CD8-positive, alpha-beta memory T cell (primary cell): ENCODE results near the gene GOLGA6C. TPM values are rescaled to one million over a fixed set of nuclear protein-coding genes. Genes with fewer than 3 reads are reported as not detected.
"Not testable (repeated sequence)": the region's sequence is repeated elsewhere in the genome, so short reads cannot be mapped to it uniquely, and the experiment has no call there.

Experiments
- CTCF ChIA-PET: fragments of 350-600 bp; sonication (Branson Sonifier 250); formaldehyde crosslinking; loops from one replicate; lab custom pipeline; 2021; ENCODE audit warnings: antibody characterized with exemption; lab: Charles Lee
- POLR2A ChIA-PET: fragments of 350-600 bp; sonication (Branson Sonifier 250); formaldehyde crosslinking; loops from one replicate; lab custom pipeline; 2021; ENCODE audit warnings: antibody characterized with exemption; lab: Charles Lee
- DNase-seq, 5 donors: peaks; one replicate each; pipeline versions ENCODE4 v3.0.0 to v3.0.0-alpha.2; 2020 to 2022; ENCODE audit warnings: mixed read lengths in 1 of 5
- H3K27ac ChIP-seq: one replicate; pipeline ENCODE4 v1.7.0; 2013; ENCODE audit warnings: low read depth, mild to moderate bottlenecking, low read length, moderate library complexity
- H3K27me3 ChIP-seq: 2 replicates; pipeline ENCODE4 v1.7.0; 2013; ENCODE audit warnings: low read length, mild to moderate bottlenecking; ENCODE audit not compliant: insufficient read depth, poor library complexity, severe bottlenecking
- H3K36me3 ChIP-seq: 2 replicates; pipeline ENCODE4 v1.7.0; 2013; ENCODE audit warnings: mild to moderate bottlenecking, low read length, moderate library complexity; ENCODE audit not compliant: insufficient read depth
- H3K4me1 ChIP-seq: 2 replicates; pipeline ENCODE4 v1.7.0; 2013; ENCODE audit warnings: mild to moderate bottlenecking, low read length, moderate library complexity; ENCODE audit not compliant: insufficient read depth
- H3K4me3 ChIP-seq: 2 replicates; pipeline ENCODE4 v1.7.0; 2013; ENCODE audit warnings: mild to moderate bottlenecking, low read length
- H3K9me3 ChIP-seq: 2 replicates; pipeline ENCODE4 v1.7.0; 2013; ENCODE audit warnings: mild to moderate bottlenecking, low read length
- H3K27ac Mint-ChIP-seq, 8 donors: one replicate each; pipeline ENCODE4 v1.8.0; 2020 to 2021; ENCODE audit warnings: mixed read lengths in 8 of 8, mild to moderate bottlenecking in 6 of 8, inconsistent platforms in 3 of 8, moderate library complexity in 3 of 8
- H3K27me3 Mint-ChIP-seq, 2 donors: one replicate each; pipeline ENCODE4 v1.8.0; 2020 to 2021; ENCODE audit warnings: mixed read lengths in 2 of 2, mild to moderate bottlenecking in 1 of 2, moderate library complexity in 1 of 2
- H3K36me3 Mint-ChIP-seq, 3 donors: one replicate each; pipeline ENCODE4 v1.8.0; 2020 to 2021; ENCODE audit warnings: mixed read lengths in 3 of 3, inconsistent platforms in 1 of 3, mild to moderate bottlenecking in 1 of 3
- H3K4me1 Mint-ChIP-seq, 3 donors: one replicate each; pipeline ENCODE4 v1.8.0; 2020 to 2021; ENCODE audit warnings: mixed read lengths in 3 of 3, inconsistent platforms in 1 of 3, mild to moderate bottlenecking in 1 of 3
- H3K4me3 Mint-ChIP-seq, 7 donors: one replicate each; pipeline ENCODE4 v1.8.0; 2020 to 2021; ENCODE audit warnings: mixed read lengths in 7 of 7, mild to moderate bottlenecking in 6 of 7, moderate library complexity in 4 of 7, inconsistent platforms in 2 of 7
- H3K9me3 Mint-ChIP-seq, 5 donors: one replicate each; pipeline ENCODE4 v1.8.0; 2020 to 2022; ENCODE audit warnings: mixed read lengths in 5 of 5, mild to moderate bottlenecking in 3 of 5, moderate library complexity in 2 of 5, inconsistent platforms in 1 of 5
- polyA plus RNA-seq: library from polyadenylated mRNA; unstranded; fragments of 300-500 nt; fragmentation: Illumina TruSeq; gene quantifications from one replicate; pipeline ENCODE4 v1.2.3, GENCODE V29; 2021
- total RNA-seq, 2 experiments: library from RNA; stranded (reverse); gene quantifications; one replicate each; pipeline ENCODE4 v1.2.3, GENCODE V29; 2021

The GOLGA6C gene
- total and polyA plus RNA-seq, 3 experiments from 2014 or later = not detected

GRCh38 chr15:75249726-75250125 lies 8.4 kb upstream of the GOLGA6C start:
- no peak for DNase-seq
- H3K4me1 ChIP-seq = no peaks in the 10 kb centered on the region
- no peaks in the 10 kb centered on the region for H3K36me3 ChIP-seq
- H3K27me3 ChIP-seq = no peaks in the 10 kb centered on the region
- H3K4me3 ChIP-seq = no peak overlapping the region
- no peaks in the 10 kb centered on the region for H3K4me1 Mint-ChIP-seq
- no peaks in the 10 kb centered on the region for H3K36me3 Mint-ChIP-seq
- no peaks in the 10 kb centered on the region for H3K9me3 ChIP-seq
- H3K27ac Mint-ChIP-seq = no peak overlapping the region
- POLR2A ChIA-PET = no interaction called here
- CTCF ChIA-PET = no interaction called here
- no peak overlapping the region for H3K4me3 Mint-ChIP-seq
- H3K27ac ChIP-seq = no peak overlapping the region
- H3K9me3 Mint-ChIP-seq = no peaks in the 10 kb centered on the region
- peaks cover 7 to 23% of the 10 kb centered on the region in 2 donors for H3K27me3 Mint-ChIP-seq

GRCh38 chr15:75251343-75251742 lies 6.8 kb upstream of the GOLGA6C start:
- H3K4me1 ChIP-seq, DNase-seq, H3K27me3 ChIP-seq, H3K27ac Mint-ChIP-seq, H3K9me3 ChIP-seq, H3K4me3 Mint-ChIP-seq, H3K4me3 ChIP-seq, H3K27ac ChIP-seq, POLR2A ChIA-PET, H3K4me1 Mint-ChIP-seq, H3K36me3 ChIP-seq, CTCF ChIA-PET, H3K36me3 Mint-ChIP-seq, H3K9me3 Mint-ChIP-seq: not testable (repeated sequence)
- peaks cover 7 to 23% of the 10 kb centered on the region in 2 donors for H3K27me3 Mint-ChIP-seq

GRCh38 chr15:75252285-75252684 lies 5.8 kb upstream of the GOLGA6C start:
- H3K36me3 Mint-ChIP-seq, H3K9me3 ChIP-seq, H3K27me3 ChIP-seq, H3K4me1 ChIP-seq, H3K9me3 Mint-ChIP-seq, DNase-seq, H3K27ac Mint-ChIP-seq, H3K4me3 Mint-ChIP-seq, H3K36me3 ChIP-seq, POLR2A ChIA-PET, H3K4me1 Mint-ChIP-seq, H3K27ac ChIP-seq, H3K4me3 ChIP-seq, CTCF ChIA-PET: not testable (repeated sequence)
- peaks cover 6 to 23% of the 10 kb centered on the region in 2 donors for H3K27me3 Mint-ChIP-seq

- H3K27me3 ChIP-seq, H3K9me3 ChIP-seq, H3K27ac Mint-ChIP-seq, H3K27ac ChIP-seq, H3K4me1 ChIP-seq, H3K4me3 ChIP-seq, H3K4me1 Mint-ChIP-seq, H3K4me3 Mint-ChIP-seq, CTCF ChIA-PET, H3K9me3 Mint-ChIP-seq, POLR2A ChIA-PET, H3K27me3 Mint-ChIP-seq, H3K36me3 Mint-ChIP-seq, DNase-seq, H3K36me3 ChIP-seq: not testable (repeated sequence)
These were observed 648 bp downstream of the GOLGA6C start for GRCh38 chr15:75258620-75259343.

GRCh38 chr15:75259873-75260272 lies 1.7 kb downstream of the GOLGA6C start:
- H3K27ac Mint-ChIP-seq, H3K9me3 Mint-ChIP-seq, H3K27me3 Mint-ChIP-seq, H3K4me3 Mint-ChIP-seq, H3K36me3 Mint-ChIP-seq, H3K36me3 ChIP-seq, H3K4me1 ChIP-seq, H3K27me3 ChIP-seq, H3K4me1 Mint-ChIP-seq, H3K27ac ChIP-seq, POLR2A ChIA-PET, CTCF ChIA-PET, DNase-seq, H3K9me3 ChIP-seq, H3K4me3 ChIP-seq: not testable (repeated sequence)

GRCh38 chr15:75273751-75274359 lies 15.7 kb downstream of the GOLGA6C start:
- H3K4me1 Mint-ChIP-seq, H3K27ac Mint-ChIP-seq, H3K36me3 ChIP-seq, H3K27me3 Mint-ChIP-seq, H3K4me3 Mint-ChIP-seq, DNase-seq, H3K4me3 ChIP-seq, H3K27me3 ChIP-seq, H3K27ac ChIP-seq, CTCF ChIA-PET, H3K36me3 Mint-ChIP-seq, H3K9me3 ChIP-seq, H3K4me1 ChIP-seq, H3K9me3 Mint-ChIP-seq, POLR2A ChIA-PET: not testable (repeated sequence)

GRCh38 chr15:75274509-75275107 lies 16.5 kb downstream of the GOLGA6C start:
- H3K36me3 ChIP-seq, H3K4me1 ChIP-seq, H3K27ac ChIP-seq, H3K9me3 ChIP-seq, H3K27me3 Mint-ChIP-seq, H3K4me3 Mint-ChIP-seq, POLR2A ChIA-PET, CTCF ChIA-PET, H3K27me3 ChIP-seq, H3K9me3 Mint-ChIP-seq, H3K4me1 Mint-ChIP-seq, H3K4me3 ChIP-seq, H3K36me3 Mint-ChIP-seq, H3K27ac Mint-ChIP-seq: not testable (repeated sequence)
- DNase-seq = peak in 4 of 5 donors; percentile 21 to 73 (median 33)

- POLR2A ChIA-PET, H3K36me3 ChIP-seq, H3K4me1 Mint-ChIP-seq, H3K27me3 Mint-ChIP-seq, H3K4me3 Mint-ChIP-seq, H3K27ac Mint-ChIP-seq, H3K9me3 Mint-ChIP-seq, CTCF ChIA-PET, H3K27me3 ChIP-seq, H3K9me3 ChIP-seq, H3K36me3 Mint-ChIP-seq, H3K27ac ChIP-seq, H3K4me3 ChIP-seq, H3K4me1 ChIP-seq: not testable (repeated sequence)
- peak in 1 of 5 donors; percentile 42 for DNase-seq
These were observed 17.5 kb downstream of the GOLGA6C start for GRCh38 chr15:75275617-75276016.
